Neural progenitor cell (in vitro differentiated cells): ENCODE measurements around the gene SYT7. TPM values are rescaled to one million over a fixed set of nuclear protein-coding genes. Genes with fewer than 3 reads are reported as not detected.
A peak's percentile ranks its signal among the peaks of the same experiment; 100 is the strongest.

ENCODE experiments used
- DNase-seq: peaks from one replicate; pipeline ENCODE4 v3.0.0-alpha.2; 2016; ENCODE audit warnings: low spot score
- H2AFZ ChIP-seq: fragments of 200-600 bp; sonication (generic); replicated peaks from 2 replicates; pipeline ENCODE4 v1.6.1; 2016; ENCODE audit warnings: antibody characterized with exemption
- H3F3A ChIP-seq: fragments of 200-600 bp; sonication (generic); 2 replicates; pipeline ENCODE4 v1.6.1; 2016; ENCODE audit warnings: antibody characterized with exemption, low read depth
- H3K27ac ChIP-seq: fragments of 200-600 bp; sonication (generic); 2 replicates; pipeline ENCODE4 v1.5.1; 2016; ENCODE audit warnings: mild to moderate bottlenecking
- H3K27me3 ChIP-seq: fragments of 200-600 bp; sonication (generic); 2 replicates; pipeline ENCODE4 v1.6.1; 2016; ENCODE audit warnings: mild to moderate bottlenecking, moderate library complexity
- H3K36me3 ChIP-seq: fragments of 200-600 bp; sonication (generic); 2 replicates; pipeline ENCODE4 v1.5.1; 2016
- H3K4me1 ChIP-seq: fragments of 200-600 bp; sonication (generic); 2 replicates; pipeline ENCODE4 v1.6.1; 2016; ENCODE audit warnings: mixed run types
- H3K4me2 ChIP-seq: fragments of 200-600 bp; sonication (generic); 2 replicates; pipeline ENCODE4 v1.6.1; 2016
- H3K4me3 ChIP-seq: fragments of 200-600 bp; sonication (generic); 2 replicates; pipeline ENCODE4 v1.5.1; 2016
- H3K79me2 ChIP-seq: fragments of 200-600 bp; sonication (generic); 2 replicates; pipeline ENCODE4 v1.6.1; 2016; ENCODE audit warnings: low read depth
- H3K9ac ChIP-seq: fragments of 200-600 bp; sonication (generic); 2 replicates; pipeline ENCODE4 v1.6.1; 2016
- H3K9me3 ChIP-seq: fragments of 200-600 bp; sonication (generic); 2 replicates; pipeline ENCODE4 v1.5.1; 2016; ENCODE audit warnings: low read depth
- H4K20me1 ChIP-seq: fragments of 200-600 bp; sonication (generic); 2 replicates; pipeline ENCODE4 v1.6.1; 2016; ENCODE audit warnings: low read depth
- H3K27ac Mint-ChIP-seq: 3 replicates; pipeline ENCODE4 v1.8.0; 2021; ENCODE audit warnings: mixed read lengths
- H3K27me3 Mint-ChIP-seq: 2 replicates; pipeline ENCODE4 v1.8.0; 2022; ENCODE audit warnings: low read depth, mild to moderate bottlenecking, inconsistent platforms, moderate library complexity, mixed read lengths; ENCODE audit not compliant: insufficient read depth
- H3K36me3 Mint-ChIP-seq: 3 replicates; pipeline ENCODE4 v1.8.0; 2021; ENCODE audit warnings: mixed read lengths
- H3K4me1 Mint-ChIP-seq: 3 replicates; pipeline ENCODE4 v1.8.0; 2021; ENCODE audit warnings: mixed read lengths
- H3K4me3 Mint-ChIP-seq: 3 replicates; pipeline ENCODE4 v1.8.0; 2021; ENCODE audit warnings: mild to moderate bottlenecking, moderate library complexity, mixed read lengths
- H3K9me3 Mint-ChIP-seq: 3 replicates; pipeline ENCODE4 v1.8.0; 2020; ENCODE audit warnings: mixed read lengths
- EZH2 ChIP-seq: fragments of 200-600 bp; sonication (generic); IDR thresholded peaks from 2 replicates; pipeline ENCODE4 v1.6.1; 2017; ENCODE audit warnings: antibody characterized with exemption, mild to moderate bottlenecking, moderate library complexity
- EZH2phosphoT487 ChIP-seq: fragments of 200-600 bp; sonication (generic); IDR thresholded peaks from 2 replicates; pipeline ENCODE4 v1.6.1; 2017; ENCODE audit warnings: antibody characterized with exemption
- total RNA-seq: library from RNA; depleted of rRNA; stranded (reverse); fragments of >200 nt; gene quantifications from 2 replicates; pipeline ENCODE4 v1.2.3, GENCODE V29; 2015; ENCODE audit warnings: low replicate concordance
- TF ChIP-seq, protein P1 (sequence below): fragments of 200-600 bp; sonication (generic); IDR thresholded peaks from 2 replicates; pipeline ENCODE4 v1.5.1; 2017; ENCODE audit warnings: antibody characterized with exemption, mild to moderate bottlenecking

The SYT7 gene
- total RNA-seq, 1 donor from 2014 or later, result 0.73 TPM

DNA sequence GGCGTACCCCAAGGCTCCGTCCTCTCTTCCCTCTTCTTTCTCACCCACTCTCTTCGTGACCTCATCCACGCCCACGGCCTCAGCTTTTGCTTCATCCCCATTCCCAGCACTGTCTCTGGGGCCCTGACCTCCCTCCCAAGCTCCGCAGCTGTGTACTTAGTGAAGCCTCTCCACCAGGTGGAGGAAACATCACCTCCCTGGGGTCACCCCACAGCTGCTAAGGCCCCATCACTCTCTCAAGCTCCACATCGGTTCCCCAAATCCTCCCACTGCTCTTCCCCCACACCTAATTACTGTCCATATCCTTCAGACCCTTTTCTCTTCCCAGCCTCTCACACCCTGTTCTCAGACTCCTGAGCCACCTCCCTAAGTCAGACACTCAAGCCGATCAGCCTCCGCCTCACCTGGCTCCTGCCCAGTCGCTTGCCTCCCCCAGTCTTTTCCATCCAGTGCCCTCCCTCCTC, 7.9 kb upstream of the SYT7 start:
- DNase-seq, result no peak
- Histone ChIP-seq H3K27ac (no peak overlapping the region), H3K4me1 (peaks cover 16% of the 10 kb centered on the region), H3K4me3 (peak overlapping the region; percentile 51), H4K20me1 (no peaks in the 10 kb centered on the region), H3F3A (peaks cover 11% of the 10 kb centered on the region), H3K27me3 (peaks cover 73% of the 10 kb centered on the region), H3K79me2 (no peaks in the 10 kb centered on the region), H3K9me3 (no peaks in the 10 kb centered on the region), H2AFZ (peak overlapping the region; percentile 60), H3K36me3 (no peaks in the 10 kb centered on the region), H3K4me2 (peak overlapping the region; percentile 84), H3K9ac (no peak overlapping the region)
- TF ChIP-seq, protein P1, sequence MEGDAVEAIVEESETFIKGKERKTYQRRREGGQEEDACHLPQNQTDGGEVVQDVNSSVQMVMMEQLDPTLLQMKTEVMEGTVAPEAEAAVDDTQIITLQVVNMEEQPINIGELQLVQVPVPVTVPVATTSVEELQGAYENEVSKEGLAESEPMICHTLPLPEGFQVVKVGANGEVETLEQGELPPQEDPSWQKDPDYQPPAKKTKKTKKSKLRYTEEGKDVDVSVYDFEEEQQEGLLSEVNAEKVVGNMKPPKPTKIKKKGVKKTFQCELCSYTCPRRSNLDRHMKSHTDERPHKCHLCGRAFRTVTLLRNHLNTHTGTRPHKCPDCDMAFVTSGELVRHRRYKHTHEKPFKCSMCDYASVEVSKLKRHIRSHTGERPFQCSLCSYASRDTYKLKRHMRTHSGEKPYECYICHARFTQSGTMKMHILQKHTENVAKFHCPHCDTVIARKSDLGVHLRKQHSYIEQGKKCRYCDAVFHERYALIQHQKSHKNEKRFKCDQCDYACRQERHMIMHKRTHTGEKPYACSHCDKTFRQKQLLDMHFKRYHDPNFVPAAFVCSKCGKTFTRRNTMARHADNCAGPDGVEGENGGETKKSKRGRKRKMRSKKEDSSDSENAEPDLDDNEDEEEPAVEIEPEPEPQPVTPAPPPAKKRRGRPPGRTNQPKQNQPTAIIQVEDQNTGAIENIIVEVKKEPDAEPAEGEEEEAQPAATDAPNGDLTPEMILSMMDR, result no peak
- peaks cover 13% of the 10 kb centered on the region for H3K4me1 Mint-ChIP-seq
- peak overlapping the region; percentile 62 for H3K4me3 Mint-ChIP-seq
- H3K9me3 Mint-ChIP-seq, result no peaks in the 10 kb centered on the region
- peaks cover 44% of the 10 kb centered on the region for H3K27me3 Mint-ChIP-seq
- H3K27ac Mint-ChIP-seq, result no peak overlapping the region
- no peaks in the 10 kb centered on the region for H3K36me3 Mint-ChIP-seq

- Histone ChIP-seq H3K27me3 (peaks cover 79% of the 10 kb centered on the region), H2AFZ (peak overlapping the region; percentile 60), H3K36me3 (no peaks in the 10 kb centered on the region), H3K9me3 (no peaks in the 10 kb centered on the region), H3K4me2 (peak overlapping the region; percentile 84), H3K4me3 (peak overlapping the region; percentile 51), H3K9ac (no peak overlapping the region), H3F3A (peaks cover 11% of the 10 kb centered on the region), H4K20me1 (no peaks in the 10 kb centered on the region), H3K27ac (no peak overlapping the region), H3K4me1 (peaks cover 16% of the 10 kb centered on the region), H3K79me2 (no peaks in the 10 kb centered on the region)
- peak; percentile 76 for DNase-seq
- Mint-ChIP-seq H3K9me3 (no peaks in the 10 kb centered on the region), H3K36me3 (no peaks in the 10 kb centered on the region), H3K4me1 (peaks cover 12% of the 10 kb centered on the region), H3K4me3 (peak overlapping the region; percentile 74), H3K27me3 (peaks cover 45% of the 10 kb centered on the region), H3K27ac (no peak overlapping the region)
- TF ChIP-seq, protein P1, result peak; percentile 39
- TF ChIP-seq EZH2phosphoT487 (no peak), EZH2 (no peak)
These were observed 7.3 kb upstream of the SYT7 start for GRCh38 chr11:61587951-61588727.

GRCh38 chr11:61587541-61587941, 6.7 kb upstream of the SYT7 start:
- H3K4me2 ChIP-seq, result peak overlapping the region; percentile 84
- Mint-ChIP-seq H3K9me3 (no peaks in the 10 kb centered on the region), H3K4me3 (peak overlapping the region; percentile 38), H3K36me3 (no peaks in the 10 kb centered on the region), H3K27me3 (peaks cover 47% of the 10 kb centered on the region), H3K27ac (no peak overlapping the region), H3K4me1 (peaks cover 12% of the 10 kb centered on the region)
- no peaks in the 10 kb centered on the region for H3K9me3 ChIP-seq
- no peak overlapping the region for H3K27ac ChIP-seq
- H3K4me1 ChIP-seq, result peaks cover 16% of the 10 kb centered on the region
- H3K4me3 ChIP-seq, result peak overlapping the region; percentile 51
- no peaks in the 10 kb centered on the region for H3K79me2 ChIP-seq
- H3F3A ChIP-seq, result peaks cover 11% of the 10 kb centered on the region
- DNase-seq, result peak; percentile 87
- no peaks in the 10 kb centered on the region for H4K20me1 ChIP-seq
- H3K27me3 ChIP-seq, result peaks cover 85% of the 10 kb centered on the region
- H3K36me3 ChIP-seq, result no peaks in the 10 kb centered on the region
- no peak overlapping the region for H3K9ac ChIP-seq
- no peak for TF ChIP-seq EZH2phosphoT487
- TF ChIP-seq, protein P1, result no peak
- TF ChIP-seq EZH2, result no peak
- H2AFZ ChIP-seq, result peak overlapping the region; percentile 60
